ENCODE data around the gene R3HCC1L.

DNA sequence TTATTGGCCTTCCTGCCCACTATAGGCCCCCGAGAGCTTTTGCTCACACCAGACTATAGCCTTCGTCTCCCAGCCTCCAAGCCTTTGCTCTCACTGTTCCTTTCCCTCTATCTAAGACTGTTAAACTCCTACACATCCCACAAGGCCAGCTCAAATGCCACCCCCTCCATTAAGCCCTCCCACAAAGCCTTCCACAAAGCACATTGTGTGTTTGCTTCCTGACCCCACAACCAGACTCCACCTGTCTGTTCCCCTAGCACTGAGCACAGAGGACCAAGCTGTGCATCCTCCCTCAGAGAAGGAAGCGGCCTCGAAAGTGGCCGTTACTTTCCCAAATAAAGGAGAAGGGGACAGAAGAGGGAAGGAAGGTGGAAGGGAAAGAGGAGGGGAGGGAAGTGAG is 132.2 kb downstream of the R3HCC1L start:
- TF ChIP-seq POLR2A (IDR thresholded peaks at IDR 0.05; ENCODE audit: low read depth, low read length) (no peak), TAF1 (IDR thresholded peaks at IDR 0.05; ENCODE audit: borderline replicate concordance, low read depth, low read length) (no peak), POLR2AphosphoS5 (IDR thresholded peaks at IDR 0.05; ENCODE audit: low read depth, low read length) (no peak)
